ENCODE data around the gene PCDHA9. TPM values are rescaled to one million over a fixed set of nuclear protein-coding genes. Genes with fewer than 3 reads are reported as not detected.
A peak's percentile ranks its signal among the peaks of the same experiment; 100 is the strongest.
"Not testable (repeated sequence)": the region's sequence is repeated elsewhere in the genome, so short reads cannot be mapped to it uniquely, and the experiment has no call there.

PCDHA9 gene
- polyA plus RNA-seq, 1 experiment: 0.06 TPM

GRCh38 chr5:140806834-140807775, 41.1 kb upstream of the PCDHA9 start, which contains the start of gene PCDHA4:
Gene PCDHA4, plus strand, starts transcription at chr5:140807068.
- Histone ChIP-seq H3K36me3 (ENCODE audit: control insufficient read depth, insufficient read depth, low read length) (no peaks in the 10 kb centered on the region), H3K27me3 (ENCODE audit: control insufficient read depth, insufficient read depth, low read length) (no peaks in the 10 kb centered on the region), H3K4me3 (ENCODE audit: low read depth, low read length) (peak within 1 kb of the TSS; percentile 32)
- peak; percentile 38 for TF ChIP-seq CTCF (IDR thresholded peaks at IDR 0.05; ENCODE audit: insufficient read depth, low read depth, low read length)
- ChIA-PET CTCF (interaction anchor here (0.6 to 1.6 kb wide), 3 partner anchors 10 to 172 kb away, joined by 3 to 4 read pairs (median 3); no protein-coding TSS in a partner anchor), POLR2A (no interaction called here)
- DNase-seq (ENCODE audit: low read depth): no peak

GRCh38 chr5:140808241-140808888, 39.8 kb upstream of the PCDHA9 start:
- H3K27me3 ChIP-seq (ENCODE audit: control insufficient read depth, insufficient read depth, low read length); H3K4me3 ChIP-seq (ENCODE audit: low read depth, low read length); POLR2A ChIA-PET; DNase-seq (ENCODE audit: low read depth); H3K36me3 ChIP-seq (ENCODE audit: control insufficient read depth, insufficient read depth, low read length): not testable (repeated sequence)
- CTCF ChIA-PET: interaction anchor here (0.6 to 1.6 kb wide), 4 partner anchors 9 to 871 kb away, joined by 3 to 4 read pairs (median 3); no protein-coding TSS in a partner anchor

- no peaks in the 10 kb centered on the region for H3K36me3 ChIP-seq (ENCODE audit: control insufficient read depth, insufficient read depth, low read length)
- H3K4me3 ChIP-seq (ENCODE audit: low read depth, low read length): no peak overlapping the region
- H3K27me3 ChIP-seq (ENCODE audit: control insufficient read depth, insufficient read depth, low read length): no peaks in the 10 kb centered on the region
- CTCF ChIA-PET: no interaction called here
- TF ChIP-seq CTCF (IDR thresholded peaks at IDR 0.05; ENCODE audit: insufficient read depth, low read depth, low read length): no peak
- DNase-seq (ENCODE audit: low read depth): no peak
- POLR2A ChIA-PET: no interaction called here
These were observed 39.3 kb upstream of the PCDHA9 start for GRCh38 chr5:140808889-140809291.

GRCh38 chr5:140821375-140822280, 26.6 kb upstream of the PCDHA9 start, which contains the start of gene PCDHA5:
Gene PCDHA5, plus strand, starts transcription at chr5:140821613.
- Histone ChIP-seq H3K4me3 (ENCODE audit: low read depth, low read length) (no peak within 1 kb of the TSS), H3K36me3 (ENCODE audit: control insufficient read depth, insufficient read depth, low read length) (no peaks in the 10 kb centered on the region), H3K27me3 (ENCODE audit: control insufficient read depth, insufficient read depth, low read length) (no peaks in the 10 kb centered on the region)
- TF ChIP-seq CTCF (IDR thresholded peaks at IDR 0.05; ENCODE audit: insufficient read depth, low read depth, low read length): peak; percentile 42
- DNase-seq (ENCODE audit: low read depth): no peak
- POLR2A ChIA-PET: no interaction called here
- CTCF ChIA-PET: interaction anchor here (0.6 to 1.3 kb wide), 3 partner anchors 15 to 949 kb away, joined by 3 read pairs; no protein-coding TSS in a partner anchor

- no peak for DNase-seq (ENCODE audit: low read depth)
- Histone ChIP-seq H3K4me3 (ENCODE audit: low read depth, low read length) (no peak overlapping the region), H3K27me3 (ENCODE audit: control insufficient read depth, insufficient read depth, low read length) (no peaks in the 10 kb centered on the region), H3K36me3 (ENCODE audit: control insufficient read depth, insufficient read depth, low read length) (no peaks in the 10 kb centered on the region)
- CTCF ChIA-PET: interaction anchor here (0.6 to 1.3 kb wide), 2 partner anchors 14 to 950 kb away, joined by 3 read pairs; no protein-coding TSS in a partner anchor
- TF ChIP-seq CTCF (IDR thresholded peaks at IDR 0.05; ENCODE audit: insufficient read depth, low read depth, low read length): no peak
- POLR2A ChIA-PET: no interaction called here
These were observed 25.9 kb upstream of the PCDHA9 start for GRCh38 chr5:140822281-140822629.

GRCh38 chr5:140822969-140823368, 25.2 kb upstream of the PCDHA9 start:
- H3K27me3 ChIP-seq (ENCODE audit: control insufficient read depth, insufficient read depth, low read length); DNase-seq (ENCODE audit: low read depth); POLR2A ChIA-PET; H3K4me3 ChIP-seq (ENCODE audit: low read depth, low read length); H3K36me3 ChIP-seq (ENCODE audit: control insufficient read depth, insufficient read depth, low read length); CTCF ChIA-PET: not testable (repeated sequence)
